GM18511 (cell line): ENCODE data around the gene NAGS.
"Not testable (repeated sequence)": the region's sequence is repeated elsewhere in the genome, so short reads cannot be mapped to it uniquely, and the experiment has no call there.

Experiments used
- ATAC-seq: cut with Tn5 transposase; IDR thresholded peaks from one replicate; pipeline ENCODE4 v1.9.1; 2021; ENCODE audit warnings: mild to moderate bottlenecking, moderate library complexity; ENCODE audit not compliant: unreplicated experiment

NAGS gene

GRCh38 chr17:43983515-43984411, 20.7 kb upstream of the NAGS start:
- no peak for ATAC-seq

- ATAC-seq, result no peak
Measured at GRCh38 chr17:43984521-43984920, 19.9 kb upstream of the NAGS start.

GRCh38 chr17:43986225-43986981, 18.0 kb upstream of the NAGS start:
- no peak for ATAC-seq

- ATAC-seq, result no peak
Measured at GRCh38 chr17:43987131-43988021, 17.0 kb upstream of the NAGS start.

- ATAC-seq, result no peak
Measured at GRCh38 chr17:43988301-43988700, 16.1 kb upstream of the NAGS start.

- ATAC-seq, result no peak
Measured at GRCh38 chr17:43992641-43993040, 11.8 kb upstream of the NAGS start.

- ATAC-seq, result no peak
Measured at GRCh38 chr17:43994272-43995149, 9.9 kb upstream of the NAGS start.

GRCh38 chr17:43995150-43995471, 9.3 kb upstream of the NAGS start:
- ATAC-seq, result no peak

- ATAC-seq, result not testable (repeated sequence)
Measured at GRCh38 chr17:43997180-43997579, 7.2 kb upstream of the NAGS start.

- no peak for ATAC-seq
Measured at GRCh38 chr17:43998552-43998951, 5.9 kb upstream of the NAGS start.

- no peak for ATAC-seq
Measured at GRCh38 chr17:43999024-43999423, 5.4 kb upstream of the NAGS start.

GRCh38 chr17:44000141-44000860, 4.1 kb upstream of the NAGS start:
- ATAC-seq, result no peak

GRCh38 chr17:44000871-44001460, 3.5 kb upstream of the NAGS start:
- ATAC-seq, result no peak

GRCh38 chr17:44001461-44001920, 2.9 kb upstream of the NAGS start:
- ATAC-seq, result no peak

- no peak for ATAC-seq
Measured at GRCh38 chr17:44002141-44002848, 2.1 kb upstream of the NAGS start.

- ATAC-seq, result no peak
Measured at GRCh38 chr17:44004761-44005526, 522 bp downstream of the NAGS start.

GRCh38 chr17:44005527-44006271, 1.3 kb downstream of the NAGS start:
- ATAC-seq, result no peak
